Sigmoid colon (tissue), 7 donors: Measurements from ENCODE around the gene CLOCK. TPM values are rescaled to one million over a fixed set of nuclear protein-coding genes. Genes with fewer than 3 reads are reported as not detected.

ENCODE experiments used
- DNase-seq: peaks from one replicate; pipeline ENCODE4 v3.0.0-alpha.2; 2019
- H3K27ac ChIP-seq, 4 donors: fragments of 200-600 bp; sonication (generic); one replicate each; pipeline ENCODE4 v1.5.1; 2016 to 2019; ENCODE audit warnings: mild to moderate bottlenecking in 1 of 4
- H3K27me3 ChIP-seq, 3 donors: fragments of 200-600 bp; sonication (generic); one replicate each; pipeline ENCODE4 v1.5.1; 2019; ENCODE audit warnings: mild to moderate bottlenecking in 1 of 3
- H3K36me3 ChIP-seq, 4 donors: fragments of 200-600 bp; sonication (generic); one replicate each; pipeline ENCODE4 v1.5.1; 2016 to 2019
- H3K4me1 ChIP-seq, 4 donors: fragments of 200-600 bp; sonication (generic); one replicate each; pipeline ENCODE4 v1.5.1; 2017 to 2019
- H3K4me3 ChIP-seq, 4 donors: fragments of 200-600 bp; sonication (generic); one replicate each; pipeline ENCODE4 v1.5.1; 2017 to 2019; ENCODE audit warnings: mild to moderate bottlenecking in 2 of 4, moderate library complexity in 1 of 4
- H3K9me3 ChIP-seq, 4 donors: fragments of 200-600 bp in 3 of 4; sonication (generic) in 3 of 4; one replicate each; pipeline versions ENCODE4 v1.5.1 to v1.6.1; 2013 to 2019
- EP300 ChIP-seq, 4 donors: sonication (generic); formaldehyde crosslinking; IDR thresholded peaks; one replicate each; pipeline ENCODE4 v1.6.1; 2017; ENCODE audit warnings: antibody characterized with exemption in 4 of 4
- POLR2A ChIP-seq, 2 donors: fragments of 450-650 bp; IDR thresholded peaks; one replicate each; pipeline ENCODE4 v1.6.1; 2016; ENCODE audit warnings: antibody characterized with exemption in 2 of 2, mild to moderate bottlenecking in 2 of 2, moderate library complexity in 2 of 2
- POLR2AphosphoS5 ChIP-seq, 4 donors: sonication (generic); formaldehyde crosslinking; IDR thresholded peaks; one replicate each; pipeline ENCODE4 v1.6.1; 2017; ENCODE audit warnings: antibody characterized with exemption in 4 of 4
- WGBS, 2 donors: extraction: QIAGEN DNeasy Blood & Tissue Kit; methylation state at CpG; one replicate each; pipeline ENCODE4 v1.1.7; 2013; 5-methylcytosine and 5-hydroxymethylcytosine counted together
- intact Hi-C: fragments of 100-400 bp; cut with DNase I; formaldehyde crosslinking; loops from one replicate; pipeline ENCODE4 v1.15.1; 2023
- polyA plus RNA-seq, 3 donors: library from polyadenylated mRNA; stranded (reverse); fragments of 200-250 nt; gene quantifications; one replicate each; pipeline ENCODE4 v1.2.3, GENCODE V29; 2013
- total RNA-seq, 4 donors: library from RNA; depleted of rRNA; stranded (reverse); fragments of >200 nt; gene quantifications; one replicate each; pipeline ENCODE4 v1.1.0, GENCODE V29; 2016
- TF ChIP-seq, protein P1 (sequence below), 4 experiments: fragments of 450-650 bp in 3 of 4; fragments of 200-600 bp in 1 of 4; IDR thresholded peaks; one replicate each; pipeline ENCODE4 v1.5.1; 2016 to 2019; ENCODE audit warnings: antibody characterized with exemption in 4 of 4, mild to moderate bottlenecking in 3 of 4, moderate library complexity in 2 of 4
- donor health status: healthy with polysubstance abuse.
- donor health status: Bipolar disorder and iron deficiency.
- donor health status: healthy.

Gene CLOCK
- total and polyA plus RNA-seq, 7 donors = 2.4 to 27.5 (median 22.5) TPM

DNA sequence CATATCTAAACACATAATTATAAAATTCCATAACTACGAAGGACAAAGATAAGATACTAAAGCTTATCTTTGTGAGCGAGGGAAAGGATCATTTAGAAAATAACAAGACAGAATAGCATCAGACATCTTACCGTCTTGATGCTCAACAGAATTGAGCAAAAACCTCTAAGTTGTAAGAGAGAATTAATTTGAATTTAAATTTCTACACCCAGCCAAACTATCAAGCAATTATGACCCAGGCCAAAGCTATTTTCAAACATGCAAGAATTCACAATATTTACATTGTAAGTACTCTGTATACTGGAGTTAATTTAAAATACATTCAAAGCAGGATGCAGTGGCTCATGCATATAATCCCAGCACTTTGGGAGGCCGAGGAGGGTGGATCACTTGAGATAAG, 16.5 kb downstream of the CLOCK start:
- DNase-seq = no peak
- H3K4me1 ChIP-seq = peaks cover 0 to 5% (median 0%) of the 10 kb centered on the region in 4 donors
- no peaks in the 10 kb centered on the region for H3K36me3 ChIP-seq
- intact Hi-C loops = no loop called here
- TF ChIP-seq POLR2AphosphoS5 (IDR thresholded peaks at IDR 0.05) = no peak
- TF ChIP-seq, protein P1, sequence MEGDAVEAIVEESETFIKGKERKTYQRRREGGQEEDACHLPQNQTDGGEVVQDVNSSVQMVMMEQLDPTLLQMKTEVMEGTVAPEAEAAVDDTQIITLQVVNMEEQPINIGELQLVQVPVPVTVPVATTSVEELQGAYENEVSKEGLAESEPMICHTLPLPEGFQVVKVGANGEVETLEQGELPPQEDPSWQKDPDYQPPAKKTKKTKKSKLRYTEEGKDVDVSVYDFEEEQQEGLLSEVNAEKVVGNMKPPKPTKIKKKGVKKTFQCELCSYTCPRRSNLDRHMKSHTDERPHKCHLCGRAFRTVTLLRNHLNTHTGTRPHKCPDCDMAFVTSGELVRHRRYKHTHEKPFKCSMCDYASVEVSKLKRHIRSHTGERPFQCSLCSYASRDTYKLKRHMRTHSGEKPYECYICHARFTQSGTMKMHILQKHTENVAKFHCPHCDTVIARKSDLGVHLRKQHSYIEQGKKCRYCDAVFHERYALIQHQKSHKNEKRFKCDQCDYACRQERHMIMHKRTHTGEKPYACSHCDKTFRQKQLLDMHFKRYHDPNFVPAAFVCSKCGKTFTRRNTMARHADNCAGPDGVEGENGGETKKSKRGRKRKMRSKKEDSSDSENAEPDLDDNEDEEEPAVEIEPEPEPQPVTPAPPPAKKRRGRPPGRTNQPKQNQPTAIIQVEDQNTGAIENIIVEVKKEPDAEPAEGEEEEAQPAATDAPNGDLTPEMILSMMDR (IDR thresholded peaks at IDR 0.05) = no peak
- no peak for TF ChIP-seq EP300 (IDR thresholded peaks at IDR 0.05)
- no peak for TF ChIP-seq POLR2A (IDR thresholded peaks at IDR 0.05)
- no peaks in the 10 kb centered on the region for H3K27me3 ChIP-seq
- H3K9me3 ChIP-seq = peaks cover 0 to 4% (median 0%) of the 10 kb centered on the region in 4 donors
- H3K27ac ChIP-seq = no peak overlapping the region
- H3K4me3 ChIP-seq = no peak overlapping the region
- WGBS, 2 donors = 93 to 94% methylated on average over 4 of the region's 4 CpGs

DNA sequence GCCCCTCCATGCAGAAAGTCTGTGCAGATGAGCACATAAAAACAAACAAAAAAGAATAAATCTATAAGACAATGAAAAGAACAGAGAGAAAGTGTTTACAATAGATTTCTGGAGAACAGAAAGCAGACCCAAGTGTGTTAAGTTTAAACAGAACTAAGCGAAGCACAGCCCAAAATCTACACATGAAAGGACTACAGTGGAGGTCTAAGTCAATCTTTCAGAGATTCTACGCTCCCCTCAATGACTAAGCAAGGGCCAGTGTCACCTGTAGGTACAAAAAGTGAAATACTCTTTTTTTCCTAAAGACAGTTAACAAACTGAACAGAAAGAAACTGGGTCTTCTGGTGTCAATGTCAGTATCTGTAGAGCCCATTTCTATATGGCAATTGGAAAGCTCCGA, 18.2 kb downstream of the CLOCK start:
- WGBS, 2 donors = 95 to 97% methylated on average over 3 of the region's 3 CpGs
- no peaks in the 10 kb centered on the region for H3K27me3 ChIP-seq
- no peak overlapping the region for H3K27ac ChIP-seq
- H3K9me3 ChIP-seq = peaks cover 0 to 4% (median 0%) of the 10 kb centered on the region in 4 donors
- intact Hi-C loops = no loop called here
- H3K36me3 ChIP-seq = no peaks in the 10 kb centered on the region
- TF ChIP-seq EP300 (IDR thresholded peaks at IDR 0.05) = no peak
- TF ChIP-seq, protein P1 (IDR thresholded peaks at IDR 0.05) = no peak
- no peak for TF ChIP-seq POLR2A (IDR thresholded peaks at IDR 0.05)
- no peak for TF ChIP-seq POLR2AphosphoS5 (IDR thresholded peaks at IDR 0.05)
- no peak for DNase-seq
- no peak overlapping the region for H3K4me3 ChIP-seq
- peaks cover 0 to 5% (median 0%) of the 10 kb centered on the region in 4 donors for H3K4me1 ChIP-seq

DNA sequence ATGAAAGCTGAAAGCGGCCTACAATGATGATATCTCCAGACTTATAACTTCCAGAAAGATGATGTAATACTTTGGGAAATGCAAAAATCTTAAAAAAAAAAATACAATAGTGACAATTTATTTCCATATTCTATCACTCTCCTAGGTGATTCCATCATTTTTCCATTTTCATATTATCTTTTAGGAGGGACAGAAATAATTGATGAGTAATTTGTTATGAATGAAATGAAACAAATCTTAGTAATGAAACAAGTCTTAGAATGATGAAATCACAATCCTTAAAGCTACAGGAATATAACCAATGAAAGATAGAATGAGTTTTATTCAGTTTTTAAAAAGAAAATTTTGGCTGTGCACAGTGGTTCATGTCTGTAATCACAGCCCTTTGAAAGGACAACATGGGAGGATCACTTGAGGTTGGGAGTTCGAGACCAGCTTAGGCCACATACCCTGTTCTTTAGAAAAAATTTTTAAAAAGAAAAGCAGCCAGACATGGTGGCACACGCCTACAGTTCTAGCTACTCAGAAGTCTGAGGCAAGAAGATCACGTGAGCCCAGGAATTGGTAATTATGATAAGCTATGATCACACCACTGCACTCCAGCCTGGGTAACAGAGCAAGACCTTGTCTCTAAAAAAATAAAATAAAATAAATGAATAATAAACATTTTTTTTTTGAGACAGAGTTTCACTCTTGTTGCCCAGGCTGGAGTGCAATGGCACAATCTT, 21.7 kb downstream of the CLOCK start:
- no peaks in the 10 kb centered on the region for H3K27me3 ChIP-seq
- no peak overlapping the region for H3K4me3 ChIP-seq
- no peak for TF ChIP-seq EP300 (IDR thresholded peaks at IDR 0.05)
- TF ChIP-seq, protein P1 (IDR thresholded peaks at IDR 0.05) = no peak
- no peak for TF ChIP-seq POLR2A (IDR thresholded peaks at IDR 0.05)
- no peak for TF ChIP-seq POLR2AphosphoS5 (IDR thresholded peaks at IDR 0.05)
- H3K9me3 ChIP-seq = no peaks in the 10 kb centered on the region
- H3K27ac ChIP-seq = no peak overlapping the region
- no peak for DNase-seq
- H3K36me3 ChIP-seq = no peaks in the 10 kb centered on the region
- H3K4me1 ChIP-seq = peaks cover 0 to 5% (median 0%) of the 10 kb centered on the region in 4 donors
- WGBS, 2 donors = 83 to 96% methylated on average over 4 of the region's 4 CpGs
- intact Hi-C loops = no loop called here

DNA sequence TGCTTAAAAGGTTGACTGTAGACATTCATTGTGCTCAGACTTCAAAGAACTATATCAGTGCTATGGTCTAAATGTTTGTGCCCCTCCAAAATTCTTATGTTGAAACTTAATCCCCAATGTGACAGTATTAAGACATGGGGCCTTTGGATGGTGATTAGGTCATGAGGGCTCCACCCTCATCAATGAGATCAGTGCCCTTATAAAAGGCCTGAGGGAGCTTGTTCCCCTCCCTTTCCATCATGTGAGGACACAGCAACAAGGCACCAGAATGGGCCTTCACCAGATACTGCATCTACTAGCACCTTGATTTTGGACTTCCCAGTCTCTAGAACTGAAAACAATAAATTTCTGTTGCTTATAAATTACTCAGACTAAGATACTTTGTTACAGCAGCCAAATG, 28.3 kb downstream of the CLOCK start:
- Histone ChIP-seq H3K9me3 (no peaks in the 10 kb centered on the region), H3K27ac (no peak overlapping the region), H3K4me1 (no peaks in the 10 kb centered on the region), H3K36me3 (no peaks in the 10 kb centered on the region), H3K4me3 (no peak overlapping the region), H3K27me3 (no peaks in the 10 kb centered on the region)
- no peak for TF ChIP-seq POLR2AphosphoS5 (IDR thresholded peaks at IDR 0.05)
- TF ChIP-seq EP300 (IDR thresholded peaks at IDR 0.05) = no peak
- TF ChIP-seq, protein P1 (IDR thresholded peaks at IDR 0.05) = no peak
- no peak for TF ChIP-seq POLR2A (IDR thresholded peaks at IDR 0.05)
- DNase-seq = no peak
- intact Hi-C loops = no loop called here
